LHCN-M2 (cell line): ENCODE results near the gene PIK3R5. TPM values are rescaled to one million over a fixed set of nuclear protein-coding genes. Genes with fewer than 3 reads are reported as not detected.

Experiments
- DNase-seq: peaks from one replicate; pipeline ENCODE4 v3.0.0-alpha.2; 2012; ENCODE audit warnings: low read depth
- total RNA-seq: library from RNA; depleted of rRNA; stranded (reverse); fragments of >200 nt; gene quantifications from 2 replicates; pipeline ENCODE4 v1.2.3, GENCODE V29; 2014

Gene PIK3R5
- total RNA-seq, 1 experiment from 2014 or later, result not detected

DNA sequence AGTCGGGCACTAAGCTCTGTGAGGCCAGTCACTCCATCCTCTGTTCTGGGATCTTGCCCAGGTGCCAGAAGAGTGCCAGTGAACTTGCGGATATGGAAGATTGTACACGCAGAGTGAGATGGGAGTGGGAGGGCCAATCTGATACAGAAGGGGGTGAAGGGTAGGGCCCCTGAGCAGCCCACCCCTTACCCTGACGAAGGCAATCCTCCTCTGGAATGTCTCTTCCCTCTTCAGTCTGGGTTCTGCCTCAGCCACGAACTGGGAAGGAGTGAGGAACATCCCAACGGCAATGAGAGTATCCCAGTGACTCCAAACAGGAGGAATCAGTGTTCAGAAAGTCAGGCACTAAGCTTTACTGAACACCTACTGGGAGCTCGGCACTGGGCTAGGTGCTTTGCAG, 86.1 kb downstream of the PIK3R5 start:
- no peak for DNase-seq

DNA sequence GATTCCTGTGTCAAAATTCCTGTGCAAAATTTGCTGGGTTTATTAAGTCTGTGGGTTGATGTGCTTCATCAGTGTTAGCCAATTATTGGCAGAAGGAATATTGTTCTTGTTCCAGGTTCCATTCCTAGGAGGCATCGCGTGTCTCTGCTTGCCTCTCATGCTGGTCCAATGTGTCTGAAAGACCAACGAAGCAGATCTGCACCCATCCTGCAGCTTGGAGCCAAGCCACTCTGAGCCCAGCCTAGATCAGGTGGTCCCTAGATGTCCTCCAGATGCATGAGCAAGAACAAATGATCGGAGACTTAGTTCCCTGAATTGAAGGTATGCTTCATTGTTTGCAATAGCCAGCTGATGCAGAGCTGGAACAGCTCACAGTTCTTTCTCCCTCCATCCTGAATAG, 87.5 kb downstream of the PIK3R5 start:
- no peak for DNase-seq

DNA sequence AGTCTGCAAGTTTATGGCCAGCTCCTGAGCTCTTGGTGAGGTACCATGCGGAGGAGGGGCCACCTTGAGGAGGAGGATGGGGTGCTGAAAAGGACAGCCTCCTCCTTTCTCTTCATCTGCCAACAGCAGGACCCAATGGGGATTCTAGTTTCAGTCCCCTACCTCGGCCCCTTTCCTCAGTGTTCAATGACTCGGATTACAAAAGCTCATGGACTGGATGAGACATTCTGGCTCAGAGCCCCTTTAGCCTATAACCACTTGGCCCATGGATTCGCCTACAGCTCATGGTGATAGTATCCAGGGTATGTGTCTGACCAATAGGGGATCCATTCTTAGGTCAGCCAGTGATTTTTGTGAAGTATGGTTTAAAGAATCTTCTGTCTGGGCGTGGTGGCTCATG, 89.5 kb downstream of the PIK3R5 start:
- DNase-seq, result no peak

DNA sequence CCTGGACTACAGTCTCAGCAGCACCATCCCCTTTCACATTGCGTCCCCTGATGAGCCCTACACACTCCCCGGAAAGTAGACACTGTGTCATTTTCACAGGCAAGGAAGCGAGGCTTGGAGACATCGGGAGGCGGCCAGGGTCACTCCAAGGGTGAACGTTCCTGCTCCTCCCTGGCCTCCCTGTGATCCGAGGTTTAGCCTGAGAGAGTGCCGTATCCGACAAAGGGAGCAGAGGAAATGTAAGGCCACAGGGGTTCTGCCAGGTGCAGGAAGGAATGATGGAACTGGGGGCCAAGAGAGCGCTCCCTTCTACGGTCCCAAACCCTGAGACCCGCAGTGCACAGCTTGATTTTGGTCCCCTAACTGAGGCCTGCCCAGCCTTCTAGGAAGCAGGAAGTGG, 90.1 kb downstream of the PIK3R5 start:
- DNase-seq, result no peak

DNA sequence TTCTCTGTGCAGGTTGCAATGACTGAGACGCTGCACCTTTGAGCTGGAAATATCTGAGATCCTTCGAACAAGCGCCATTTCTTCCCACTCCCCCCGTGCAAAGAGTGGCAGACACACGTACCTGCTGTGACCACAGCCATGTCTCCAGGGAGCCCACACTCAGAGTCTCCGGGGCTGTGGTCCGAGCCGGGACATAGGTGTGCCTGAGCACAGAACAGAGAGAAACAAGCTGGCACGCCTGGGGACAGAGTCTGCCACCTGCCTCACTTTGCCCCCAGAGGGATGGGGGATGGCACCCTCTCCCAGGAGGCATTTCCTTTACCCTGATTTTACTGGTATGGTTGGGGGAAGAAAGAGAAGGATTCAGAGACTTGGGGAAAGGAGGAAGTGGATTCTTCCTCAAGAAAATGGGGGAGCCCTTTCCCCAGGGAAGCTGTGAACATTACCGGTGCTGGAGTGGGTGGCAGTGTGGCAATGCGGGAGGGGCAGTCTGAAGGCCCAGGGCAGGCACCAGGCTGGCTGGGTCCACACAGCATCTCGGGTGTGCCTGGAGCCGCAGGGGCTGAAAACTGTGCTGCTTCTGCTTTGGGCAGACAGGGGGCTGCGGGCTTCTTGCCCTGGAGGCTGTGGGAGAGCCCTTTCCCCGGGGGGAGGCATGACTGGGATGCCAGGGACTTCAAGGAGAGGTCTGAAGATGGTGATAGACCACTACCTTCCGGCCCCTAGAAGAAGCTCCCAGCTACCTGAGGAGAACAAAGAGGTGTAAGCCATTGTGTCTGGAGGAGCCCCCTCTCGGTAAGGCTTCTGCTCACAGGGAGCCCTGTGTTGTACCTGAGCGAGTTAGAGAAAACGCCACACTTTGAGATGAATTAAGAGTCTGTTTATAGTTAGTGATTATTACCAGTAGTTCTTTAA, 91.4 kb downstream of the PIK3R5 start:
- DNase-seq, result no peak

DNA sequence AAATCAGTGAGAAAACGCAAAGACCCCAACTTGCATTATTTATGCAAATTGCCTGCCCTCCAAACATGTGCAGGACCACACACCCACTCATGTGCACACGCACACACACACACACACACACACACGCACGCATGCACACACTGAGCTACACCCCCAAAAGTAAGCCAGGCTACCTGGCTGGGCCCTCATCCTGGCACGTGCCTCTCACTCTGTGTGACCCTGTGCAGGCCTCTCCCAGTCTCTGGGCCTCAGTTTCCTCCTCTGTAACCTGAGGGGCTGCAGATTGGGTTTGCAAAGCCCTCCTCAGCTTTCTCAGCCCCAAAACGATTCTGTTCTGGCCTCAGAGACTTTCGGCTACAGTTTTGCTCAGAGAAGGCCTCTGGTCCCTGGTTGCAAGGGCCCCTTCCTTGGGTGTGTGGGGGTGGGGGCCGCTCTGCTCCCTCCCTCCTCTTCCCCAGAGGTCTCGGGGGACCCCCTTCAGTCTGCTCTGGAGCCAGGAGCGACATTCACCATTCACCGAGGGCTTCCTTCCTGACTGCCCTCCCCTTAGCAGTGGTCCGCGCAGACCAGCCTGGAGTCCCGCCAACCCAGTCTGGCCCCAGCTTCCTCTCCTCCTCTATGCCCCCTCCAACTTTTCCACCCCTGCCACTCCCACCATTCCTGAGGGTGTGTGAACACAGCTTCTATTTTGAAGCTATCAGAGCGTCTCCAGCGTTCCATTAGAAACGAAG, 92.6 kb downstream of the PIK3R5 start:
- no peak for DNase-seq

DNA sequence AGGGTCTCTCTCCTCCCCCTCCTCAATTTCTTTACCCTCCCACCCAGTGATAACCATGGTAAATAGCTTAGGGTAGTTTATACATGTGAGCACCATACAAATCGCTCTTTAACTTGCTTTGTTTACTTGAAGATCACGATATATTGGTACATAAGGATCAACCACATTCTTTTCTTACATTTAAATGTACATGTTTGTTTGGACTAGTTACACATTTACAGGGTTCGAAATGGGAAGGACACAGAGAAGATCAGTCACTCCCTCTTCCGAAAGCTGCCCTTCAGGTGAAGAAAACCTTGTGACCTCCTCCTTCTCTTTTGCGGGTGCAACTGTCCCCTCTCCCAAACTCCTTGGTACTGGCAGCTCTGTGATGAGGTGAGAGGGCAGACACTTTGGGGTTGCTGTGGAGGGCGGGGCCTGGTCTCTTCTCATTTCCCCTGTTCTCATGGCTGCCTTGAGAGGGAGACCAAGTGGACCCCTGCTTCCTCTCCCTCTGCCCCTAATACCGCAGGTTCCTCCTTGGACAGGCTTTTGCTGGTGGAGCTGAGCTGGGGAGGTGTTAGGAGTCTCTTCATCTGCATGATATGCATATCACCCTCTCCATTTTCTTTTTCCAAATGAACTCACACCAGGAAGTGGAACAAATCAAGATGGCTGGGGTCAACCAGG, 93.3 kb downstream of the PIK3R5 start:
- DNase-seq, result no peak

DNA sequence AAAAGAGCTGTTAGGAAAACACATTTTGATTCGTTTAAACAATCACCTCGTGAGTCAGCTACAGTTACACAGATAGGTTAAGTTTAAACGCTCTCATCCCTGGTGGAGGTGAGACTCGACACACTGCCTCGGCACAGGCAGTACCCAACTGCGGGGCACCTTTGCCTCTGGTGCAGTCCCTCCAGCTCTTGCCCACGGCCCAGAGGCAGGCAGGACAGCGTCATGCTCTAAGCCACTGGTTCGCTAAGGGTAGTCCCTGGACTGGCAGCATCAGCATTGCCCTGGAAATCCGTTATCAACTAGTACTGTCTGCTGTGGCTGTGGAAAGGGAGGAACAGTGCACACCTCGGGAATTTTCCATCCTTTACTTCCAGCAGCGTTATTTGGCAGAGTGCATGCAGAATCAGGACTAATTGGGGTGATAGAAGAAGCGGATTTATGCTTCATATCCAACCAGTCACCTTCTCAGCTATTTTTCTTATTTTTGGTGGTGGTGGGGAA, 94.4 kb downstream of the PIK3R5 start:
- no peak for DNase-seq

DNA sequence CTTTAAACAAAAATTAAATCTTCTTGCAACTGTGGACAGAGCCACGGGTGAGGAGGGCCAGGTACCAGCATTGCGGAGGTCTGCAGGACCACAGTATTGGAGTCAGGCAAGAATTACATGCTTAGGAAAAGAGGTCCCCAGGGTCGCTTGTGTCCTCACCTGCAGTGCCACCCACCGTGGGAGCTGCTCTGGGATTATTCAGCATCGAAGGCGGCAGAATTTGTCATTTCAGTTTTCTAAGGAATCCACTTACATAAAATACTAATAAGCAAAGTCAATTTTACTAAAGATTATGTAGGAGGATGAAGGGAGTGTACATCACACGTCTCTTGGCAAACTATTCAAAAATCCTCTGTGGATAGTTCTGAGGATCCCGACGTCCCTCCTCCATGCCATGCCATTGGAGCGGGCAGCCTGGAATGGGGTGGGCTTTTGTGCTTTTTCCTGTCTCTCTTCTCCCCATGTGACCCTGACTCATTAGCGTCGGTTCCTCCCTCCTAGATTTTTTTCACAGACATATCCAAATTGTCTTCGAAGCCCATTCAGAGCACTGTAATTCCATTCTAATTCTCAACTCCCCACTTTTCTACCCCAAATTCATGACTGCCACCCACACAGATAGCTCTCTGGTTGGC, 95.0 kb downstream of the PIK3R5 start:
- no peak for DNase-seq

DNA sequence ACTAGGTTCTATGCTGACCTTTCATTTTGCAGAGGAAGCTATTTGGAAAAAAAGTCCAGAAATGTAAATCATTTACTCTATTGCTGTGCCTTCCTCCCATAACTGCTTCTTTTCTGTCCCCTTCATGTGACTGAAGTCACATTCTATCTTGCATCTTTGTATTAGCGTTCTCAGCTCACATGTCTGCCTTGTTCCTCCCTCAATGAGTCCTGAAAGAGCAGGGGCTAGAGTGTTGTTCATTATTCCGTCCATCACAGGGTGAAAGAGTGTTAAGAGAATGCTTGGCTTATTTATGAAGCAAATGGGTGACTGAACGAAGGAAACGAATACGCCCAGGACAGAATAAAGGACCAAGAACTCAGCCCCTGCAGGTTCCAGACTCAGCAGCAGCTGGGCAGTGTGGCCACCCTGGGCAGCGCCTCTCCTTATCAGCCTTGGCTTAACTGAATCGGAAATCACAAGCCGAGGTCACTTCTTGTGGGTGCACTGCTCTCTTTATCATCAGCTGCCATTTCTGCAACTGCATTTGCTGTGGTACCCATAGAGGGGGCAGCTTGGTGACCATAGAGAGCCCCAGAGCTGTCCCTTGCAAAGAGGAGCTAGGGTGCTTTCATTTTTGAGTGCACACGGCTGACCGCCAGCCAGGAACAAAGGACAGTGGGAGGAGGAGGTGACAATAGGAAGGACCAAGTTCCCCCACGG, 96.2 kb downstream of the PIK3R5 start:
- no peak for DNase-seq

DNA sequence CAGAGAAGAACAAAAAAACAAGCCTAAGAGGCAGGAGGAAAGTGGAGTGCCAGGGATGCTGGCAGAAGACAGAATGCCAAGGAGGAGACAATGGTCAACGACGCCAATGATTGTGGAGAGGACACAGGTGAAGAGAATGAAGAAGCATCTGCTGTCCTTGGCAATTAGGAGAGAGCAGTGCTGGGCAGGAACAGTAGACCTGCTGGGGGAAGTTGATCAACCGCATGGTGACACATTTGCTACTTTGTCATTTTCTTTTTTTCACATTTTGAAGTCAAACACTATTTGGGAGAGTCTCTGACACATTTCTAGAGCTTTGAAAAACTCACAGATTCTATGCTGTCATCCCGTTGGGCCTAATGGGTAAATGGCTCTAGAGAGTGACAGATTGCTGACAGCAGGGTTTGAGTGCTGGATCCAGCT, 97.0 kb downstream of the PIK3R5 start:
- no peak for DNase-seq

DNA sequence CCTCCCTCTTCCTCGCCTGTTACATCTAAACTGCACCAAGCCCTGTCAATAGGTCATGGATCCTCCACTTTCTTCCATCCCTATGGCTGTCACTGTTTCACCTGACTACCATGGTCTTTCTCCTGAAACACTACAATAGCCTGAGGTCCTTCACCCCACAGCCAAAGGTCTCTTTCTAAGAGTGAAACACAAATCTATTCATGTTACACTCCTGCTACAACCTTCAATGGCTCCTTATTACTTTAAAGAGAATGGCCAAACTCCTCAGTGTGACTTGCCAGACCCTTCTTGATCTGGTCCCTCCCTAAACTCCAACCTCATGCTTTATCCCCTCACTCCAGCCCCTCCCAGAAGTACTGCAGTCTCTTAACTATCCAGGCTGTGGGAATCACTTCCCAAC, 97.4 kb downstream of the PIK3R5 start:
- no peak for DNase-seq

DNA sequence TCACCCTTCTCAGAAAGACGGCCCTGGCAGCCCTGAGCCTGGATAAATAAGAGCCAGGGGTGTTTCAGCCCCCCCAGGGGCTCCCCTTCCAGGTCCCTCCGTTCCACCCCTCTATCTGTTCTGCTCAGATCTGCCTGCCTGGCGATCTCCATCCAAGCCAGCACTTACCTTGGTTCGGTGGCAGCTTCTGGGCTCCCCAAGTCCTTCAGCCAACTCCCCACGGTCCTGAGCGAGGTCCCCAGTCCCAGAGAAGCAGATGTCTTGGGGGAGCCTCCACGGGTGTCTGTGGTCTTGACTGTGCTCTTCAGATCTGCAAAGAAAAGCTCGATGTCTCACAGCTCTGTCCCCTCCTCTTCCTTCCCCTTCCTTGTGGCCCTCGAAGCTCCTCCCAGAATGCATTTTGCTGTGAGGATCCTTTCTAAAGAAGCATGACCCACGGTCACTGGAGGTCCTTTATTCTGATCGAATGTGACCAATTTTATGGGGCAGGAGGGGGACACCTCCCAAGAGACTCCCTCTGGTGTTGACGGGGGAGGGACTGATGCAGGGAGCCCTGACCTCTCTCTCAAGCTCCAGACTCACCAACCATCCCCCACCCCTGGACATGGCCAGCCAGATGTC, 98.0 kb downstream of the PIK3R5 start, which contains the start of gene PIK3R6:
TSS of gene PIK3R6 (minus strand) at position 314 of the 621 bp plus-strand sequence. CDS start 17,880 bp downstream, outside the sequence.
- no peak for DNase-seq

DNA sequence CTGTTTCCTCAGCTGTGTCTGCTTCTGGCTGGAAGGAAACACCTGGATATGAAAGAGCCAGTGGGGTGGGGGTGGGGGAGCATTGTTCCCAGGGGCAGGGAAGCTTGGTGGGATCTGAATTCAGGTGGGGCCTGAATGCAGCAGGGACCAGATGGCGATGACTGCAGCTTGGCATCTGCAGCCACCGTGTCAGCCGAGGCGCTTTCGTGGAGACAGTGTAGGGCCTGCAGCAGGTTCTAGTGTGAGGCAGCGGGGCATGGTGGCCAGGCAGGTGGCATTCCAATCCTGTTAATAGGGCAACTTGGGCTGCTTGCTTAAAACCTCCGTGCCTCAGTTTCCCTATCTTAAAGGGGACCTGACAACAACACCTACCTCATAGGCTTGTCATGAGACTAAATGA, 99.7 kb downstream of the PIK3R5 start:
- no peak for DNase-seq

DNA sequence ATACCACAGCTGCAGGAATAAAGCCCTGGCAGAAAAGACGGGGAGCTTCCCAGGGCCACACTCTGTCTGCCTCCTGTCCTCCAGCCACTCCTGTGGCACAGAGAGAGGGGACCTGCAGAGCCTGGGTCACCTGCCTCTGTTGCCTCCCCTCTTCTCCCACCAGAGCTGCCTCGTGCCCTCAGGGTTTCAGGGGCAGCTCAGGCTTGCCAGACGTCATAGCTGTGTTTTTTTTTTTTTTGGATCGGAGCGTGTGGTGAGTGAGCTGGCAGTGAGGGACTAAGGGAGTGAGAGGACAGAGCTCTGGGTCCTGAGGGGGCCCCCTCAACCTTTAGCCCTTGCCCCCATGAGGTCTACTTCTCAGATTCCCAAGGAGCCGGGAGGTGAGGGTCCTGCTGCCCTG, 100.1 kb downstream of the PIK3R5 start:
- no peak for DNase-seq

DNA sequence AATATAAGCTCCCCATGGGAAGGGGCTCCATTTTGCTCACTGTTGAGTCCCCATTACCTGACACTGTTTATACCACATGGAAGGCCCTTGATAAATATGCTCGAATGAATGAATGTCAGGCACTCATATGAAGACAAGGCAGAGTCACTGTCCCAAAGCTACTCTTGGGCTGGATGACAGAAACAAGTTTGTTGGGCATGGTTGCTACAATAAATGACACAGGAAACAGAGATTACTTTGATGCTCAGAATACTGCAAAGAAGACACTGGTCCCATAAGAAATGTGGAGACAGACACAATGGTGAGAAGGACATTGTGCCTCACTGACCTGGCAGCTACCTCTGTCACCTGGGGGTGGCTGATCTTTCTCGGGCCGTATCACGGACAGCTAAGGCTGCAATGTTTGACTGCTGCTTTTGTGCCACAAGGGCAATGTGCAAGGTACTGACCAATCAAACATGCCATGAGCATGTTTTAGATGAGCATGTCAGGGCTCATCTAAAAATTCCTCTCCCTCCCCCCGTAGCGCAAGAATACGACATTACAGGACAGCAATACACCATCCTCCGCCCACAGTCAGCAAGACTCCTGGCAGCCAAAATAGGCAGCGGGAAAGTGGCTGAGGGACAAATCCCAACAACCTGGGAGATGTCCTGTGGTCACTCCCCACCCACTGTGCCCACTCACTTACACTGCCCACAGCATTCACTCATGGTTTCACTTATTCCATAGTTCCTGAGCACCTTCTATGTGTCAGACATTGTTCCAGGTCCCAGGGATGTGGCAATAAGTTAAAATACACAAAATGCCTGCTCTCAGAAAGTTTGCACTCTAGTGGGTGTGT, 103.1 kb downstream of the PIK3R5 start:
- no peak for DNase-seq

DNA sequence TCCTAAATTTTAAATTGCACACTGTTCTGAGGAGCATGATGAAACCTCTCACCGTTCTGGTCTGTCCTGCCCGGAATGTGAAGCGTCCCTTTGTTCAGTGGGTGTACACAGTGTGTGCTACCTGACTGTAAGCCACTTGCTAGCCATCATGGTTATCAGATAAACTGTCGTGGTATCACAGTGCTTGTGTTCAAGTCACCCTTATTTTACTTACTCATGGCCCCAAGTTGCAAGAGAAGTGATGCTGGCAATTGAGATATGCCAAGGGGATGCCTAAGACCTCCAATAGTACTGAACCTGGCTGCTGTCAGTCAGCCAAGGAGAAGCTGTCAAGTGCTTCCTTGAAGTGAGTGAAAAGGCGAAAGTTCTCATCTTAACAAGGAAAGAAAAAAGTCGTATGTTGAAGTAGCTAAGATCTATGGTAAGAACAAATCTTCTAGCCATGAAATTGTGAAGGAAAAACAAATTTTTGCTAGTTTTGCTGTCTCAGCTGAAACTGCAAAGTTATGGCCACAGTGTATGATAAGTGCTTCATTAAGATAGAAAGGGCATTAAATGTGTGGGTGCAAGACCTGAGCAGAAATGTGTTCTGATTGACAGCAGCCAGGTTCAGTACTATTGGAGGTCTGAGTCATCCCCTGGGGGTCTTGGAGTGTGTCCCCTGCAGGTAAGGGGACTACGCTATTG, 103.9 kb downstream of the PIK3R5 start:
- DNase-seq, result no peak

DNA sequence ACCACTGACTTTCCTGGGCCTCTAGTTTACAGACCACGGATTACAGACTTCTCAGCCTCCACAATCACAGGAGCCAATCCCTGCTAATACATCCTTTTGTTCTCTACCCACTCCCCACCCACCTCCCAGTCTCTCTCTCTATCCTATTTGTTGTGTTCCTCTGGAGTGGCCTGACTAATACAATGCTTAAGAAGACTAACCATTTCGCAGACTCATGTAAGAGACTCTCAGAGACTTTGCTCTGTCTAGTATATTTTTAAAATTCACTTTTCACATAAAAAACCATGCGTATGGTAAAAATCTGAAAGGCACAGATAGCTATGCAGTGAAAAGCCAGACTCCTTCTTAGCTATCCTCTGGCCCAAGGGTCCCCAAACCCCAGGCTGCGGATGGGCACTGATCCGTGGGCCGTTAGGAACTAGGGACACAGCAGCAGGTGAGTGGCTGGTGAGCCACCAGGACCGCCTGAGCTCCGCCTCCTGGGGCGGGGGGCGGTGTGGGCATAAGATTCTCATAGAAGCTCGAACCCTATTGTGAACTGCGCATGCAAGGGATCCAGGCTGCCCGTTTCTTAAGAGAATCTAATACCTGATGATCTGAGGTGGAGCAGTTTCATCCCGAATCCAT, 105.6 kb downstream of the PIK3R5 start:
- no peak for DNase-seq
